ENCODE data around the gene RAD51B.

GRCh38 chr14:68263563-68264259 lies 444.1 kb downstream of the RAD51B start:
- TF ChIP-seq POU2F2 (IDR thresholded peaks at IDR 0.05; ENCODE audit: low read depth, low read length) (0 out of 2 replicates have a peak, but pooled peaks have one; percentile 29), POLR2A (IDR thresholded peaks at IDR 0.05; ENCODE audit: low read depth, low read length) (no peak), TAF1 (IDR thresholded peaks at IDR 0.05; ENCODE audit: low read depth, low read length) (no peak), POLR2AphosphoS5 (IDR thresholded peaks at IDR 0.05; ENCODE audit: low read depth, low read length) (no peak)

Data from GM12891 (cell line).